ENCODE results near the gene COQ8B. TPM values are rescaled to one million over a fixed set of nuclear protein-coding genes. Genes with fewer than 3 reads are reported as not detected.
"Not testable (repeated sequence)": the region's sequence is repeated elsewhere in the genome, so short reads cannot be mapped to it uniquely, and the experiment has no call there.

COQ8B gene
- total RNA-seq, 1 donor from 2014 or later, result 18.1 TPM

- intact Hi-C loops (cut with DNase I), result no loop called here
- DNase-seq (ENCODE audit: low spot score), result no peak
Measured at GRCh38 chr19:40743926-40744325, 27.2 kb upstream of the COQ8B start.

GRCh38 chr19:40742886-40743285 is 26.2 kb upstream of the COQ8B start:
- DNase-seq (ENCODE audit: low spot score), result no peak
- intact Hi-C loops (cut with DNase I), result no loop called here

GRCh38 chr19:40742477-40742876 is 25.8 kb upstream of the COQ8B start:
- DNase-seq (ENCODE audit: low spot score), result no peak

GRCh38 chr19:40741527-40742390 is 25.1 kb upstream of the COQ8B start:
- no peak for DNase-seq (ENCODE audit: low spot score)
- intact Hi-C loops (cut with DNase I), result no loop called here

More at GRCh38 chr19:40742477-40742876, 25.8 kb upstream of the COQ8B start:
- intact Hi-C loops (cut with DNase I), result no loop called here

- intact Hi-C loops (cut with DNase I), result no loop called here
- no peak for DNase-seq (ENCODE audit: low spot score)
Measured at GRCh38 chr19:40740747-40741146, 24.1 kb upstream of the COQ8B start.

- intact Hi-C loops (cut with DNase I), result no loop called here
- DNase-seq (ENCODE audit: low spot score), result no peak
Measured at GRCh38 chr19:40739871-40740703, 23.4 kb upstream of the COQ8B start.

- no peak for DNase-seq (ENCODE audit: low spot score)
- intact Hi-C loops (cut with DNase I), result no loop called here
Measured at GRCh38 chr19:40739030-40739839, 22.5 kb upstream of the COQ8B start.

GRCh38 chr19:40737102-40737644 is 20.5 kb upstream of the COQ8B start:
- DNase-seq (ENCODE audit: low spot score), result no peak
- intact Hi-C loops (cut with DNase I), result no loop called here

GRCh38 chr19:40736661-40737060 is 20.0 kb upstream of the COQ8B start:
- DNase-seq (ENCODE audit: low spot score), result no peak
- intact Hi-C loops (cut with DNase I), result no loop called here

- intact Hi-C loops (cut with DNase I), result no loop called here
Measured at GRCh38 chr19:40735013-40735771, 18.5 kb upstream of the COQ8B start.

GRCh38 chr19:40733149-40733548 is 16.5 kb upstream of the COQ8B start:
- intact Hi-C loops (cut with DNase I), result no loop called here
- no peak for DNase-seq (ENCODE audit: low spot score)

More at GRCh38 chr19:40735013-40735771, 18.5 kb upstream of the COQ8B start:
- no peak for DNase-seq (ENCODE audit: low spot score)

GRCh38 chr19:40732304-40732703 is 15.6 kb upstream of the COQ8B start:
- DNase-seq (ENCODE audit: low spot score); intact Hi-C loops (cut with DNase I): not testable (repeated sequence)

GRCh38 chr19:40730065-40730464 is 13.4 kb upstream of the COQ8B start:
- DNase-seq (ENCODE audit: low spot score); intact Hi-C loops (cut with DNase I): not testable (repeated sequence)

- intact Hi-C loops (cut with DNase I), result no loop called here
- DNase-seq (ENCODE audit: low spot score), result no peak
Measured at GRCh38 chr19:40726279-40726678, 9.6 kb upstream of the COQ8B start.

GRCh38 chr19:40724855-40725254 is 8.2 kb upstream of the COQ8B start:
- intact Hi-C loops (cut with DNase I), result no loop called here
- no peak for DNase-seq (ENCODE audit: low spot score)

- DNase-seq (ENCODE audit: low spot score), result no peak
- intact Hi-C loops (cut with DNase I), result no loop called here
Measured at GRCh38 chr19:40724315-40724714, 7.6 kb upstream of the COQ8B start.

- intact Hi-C loops (cut with DNase I), result no loop called here
- no peak for DNase-seq (ENCODE audit: low spot score)
Measured at GRCh38 chr19:40723661-40724254, 7.1 kb upstream of the COQ8B start.

- intact Hi-C loops (cut with DNase I), result no loop called here
- no peak for DNase-seq (ENCODE audit: low spot score)
Measured at GRCh38 chr19:40721936-40722661, 5.4 kb upstream of the COQ8B start.

Data from cardiac septum (tissue), 1 donor.